SIG-M5 treated with dmso at 0.1 percent for 504 hours (cell line): ENCODE results near the gene PSME4.
"Not testable (repeated sequence)": the region's sequence is repeated elsewhere in the genome, so short reads cannot be mapped to it uniquely, and the experiment has no call there.

Experiments
- DNase-seq: peaks from one replicate; lab custom pipeline; 2025; ENCODE audit not compliant: unreplicated experiment; lab: John Stamatoyannopoulos, UW

PSME4 gene

DNA sequence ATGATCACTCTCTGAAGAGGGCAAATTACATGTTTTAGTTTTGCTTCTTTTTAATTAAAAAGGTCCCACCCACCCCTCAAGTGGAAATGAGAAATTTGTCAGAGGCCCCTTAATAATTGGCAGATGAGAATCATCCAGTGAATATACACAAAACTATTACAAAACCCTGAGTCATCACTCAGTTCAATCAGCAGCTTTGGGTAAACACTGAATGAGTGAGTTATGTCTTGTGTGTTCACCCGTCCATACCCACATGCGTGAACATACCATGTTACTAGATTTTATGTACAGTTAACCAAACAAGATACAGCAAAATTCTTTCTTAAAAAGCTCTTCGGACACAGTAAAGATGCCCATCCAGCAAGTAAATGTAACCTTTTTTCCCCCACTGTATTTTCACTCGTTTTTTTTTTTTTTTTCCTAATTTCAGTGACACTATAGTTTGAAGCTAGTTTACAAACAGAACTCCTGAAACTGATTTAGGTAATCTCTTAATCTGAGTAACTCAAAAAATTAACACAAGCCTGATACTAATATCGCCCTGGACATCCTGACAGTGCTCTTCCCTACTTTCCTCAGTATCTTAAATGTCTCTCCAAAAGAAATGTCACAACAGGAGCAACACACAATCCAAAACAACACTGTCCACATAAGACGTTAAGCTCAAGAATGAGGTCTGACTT, 1.4 kb downstream of the PSME4 start:
- DNase-seq: peak; percentile 77

DNA sequence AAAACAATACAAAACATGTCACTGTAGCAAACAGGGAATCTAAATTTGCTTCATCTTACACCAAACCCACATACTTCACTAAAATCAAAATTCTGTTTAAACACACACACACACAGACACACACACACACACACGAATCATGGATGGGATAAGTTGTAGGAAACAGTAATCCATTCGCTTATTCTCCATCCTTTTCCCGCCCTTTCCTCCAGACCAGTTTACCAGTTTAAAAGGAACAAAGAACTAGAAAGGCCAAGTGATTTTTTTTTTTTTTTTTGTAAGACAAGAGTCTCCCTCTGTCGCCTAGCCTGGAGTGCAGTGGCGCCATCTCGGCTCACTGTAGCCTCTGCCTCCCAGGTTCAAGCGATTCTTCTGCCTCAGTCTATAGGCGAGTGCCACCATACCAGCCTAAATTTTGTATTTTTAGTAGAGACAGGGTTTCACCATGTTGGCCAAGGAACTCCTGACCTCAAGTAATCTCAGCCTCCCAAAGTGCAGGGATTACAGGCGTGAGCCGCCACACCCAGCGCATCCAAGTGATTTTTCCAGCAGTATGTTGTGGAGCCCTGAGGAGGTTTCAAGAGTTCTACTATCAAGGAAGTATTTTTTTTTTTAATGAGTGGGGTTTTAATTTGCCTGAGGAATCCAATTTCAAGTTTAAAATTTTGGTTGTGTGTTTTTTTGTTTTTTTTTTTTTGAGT, 5.7 kb downstream of the PSME4 start:
- no peak for DNase-seq

DNA sequence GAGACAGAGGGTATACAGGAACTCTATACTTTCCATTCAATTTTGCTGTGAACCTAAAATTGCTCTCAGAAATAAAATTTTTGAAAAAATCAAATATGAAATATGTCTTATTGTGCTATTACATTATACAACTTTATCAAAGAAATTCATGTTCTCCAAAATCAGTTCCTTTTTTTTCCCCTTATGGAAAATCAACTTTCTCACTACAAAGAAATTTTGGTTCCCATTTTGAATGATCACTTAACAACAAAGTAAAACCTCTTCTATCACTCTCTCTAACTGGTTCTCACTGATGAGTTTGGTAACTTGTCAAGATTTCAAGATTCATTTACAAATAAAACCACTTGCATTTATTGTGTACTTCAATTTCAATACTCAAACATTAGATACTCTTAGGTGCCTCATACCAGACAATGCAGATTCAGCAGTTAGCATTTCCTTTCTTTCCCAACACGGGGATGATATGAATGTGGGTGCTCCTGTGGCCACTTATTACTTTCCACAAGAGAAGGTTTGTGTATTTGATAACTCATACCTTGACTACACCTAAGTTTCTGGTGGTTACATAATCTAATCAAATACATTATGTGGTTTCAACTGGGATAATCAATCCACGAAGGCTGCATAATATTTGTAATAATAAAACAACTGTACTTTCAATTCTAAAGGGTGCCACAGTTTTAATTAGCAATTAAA, 6.4 kb downstream of the PSME4 start:
- DNase-seq: no peak

DNA sequence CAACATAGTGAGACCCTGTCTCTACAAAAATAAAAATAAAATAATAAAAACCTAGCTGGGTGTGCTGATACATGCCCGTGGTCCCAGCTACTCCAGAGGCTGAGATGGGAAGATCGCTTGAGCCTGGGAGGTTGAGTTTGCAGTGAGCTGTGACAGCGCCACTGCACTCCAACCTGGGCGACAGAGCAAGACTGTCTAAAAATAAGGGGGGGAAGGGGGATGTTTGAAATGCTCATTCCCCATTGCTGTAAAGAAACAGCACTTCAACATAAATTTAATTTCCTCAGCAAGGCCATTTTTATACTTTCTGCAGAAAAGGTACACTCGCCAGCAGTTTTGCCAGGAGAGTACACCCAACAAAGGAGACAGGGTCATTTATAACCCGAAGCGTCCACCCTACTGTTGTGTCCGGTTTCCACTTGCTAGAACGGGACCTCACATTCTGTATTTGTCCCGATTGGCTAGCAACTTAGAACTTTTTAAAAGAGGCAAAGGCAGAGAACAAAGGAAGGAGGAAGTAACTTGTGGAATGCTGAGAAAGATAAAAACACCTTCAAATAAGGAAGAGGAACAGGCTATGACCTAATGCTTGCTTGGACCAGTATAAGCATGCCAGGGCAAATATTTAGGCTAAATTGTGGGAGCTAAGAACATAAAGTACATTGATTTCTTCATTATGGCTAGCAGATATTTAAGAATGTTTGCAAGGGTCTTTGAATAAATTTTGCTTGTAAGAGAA, 9.1 kb downstream of the PSME4 start:
- DNase-seq: not testable (repeated sequence)

DNA sequence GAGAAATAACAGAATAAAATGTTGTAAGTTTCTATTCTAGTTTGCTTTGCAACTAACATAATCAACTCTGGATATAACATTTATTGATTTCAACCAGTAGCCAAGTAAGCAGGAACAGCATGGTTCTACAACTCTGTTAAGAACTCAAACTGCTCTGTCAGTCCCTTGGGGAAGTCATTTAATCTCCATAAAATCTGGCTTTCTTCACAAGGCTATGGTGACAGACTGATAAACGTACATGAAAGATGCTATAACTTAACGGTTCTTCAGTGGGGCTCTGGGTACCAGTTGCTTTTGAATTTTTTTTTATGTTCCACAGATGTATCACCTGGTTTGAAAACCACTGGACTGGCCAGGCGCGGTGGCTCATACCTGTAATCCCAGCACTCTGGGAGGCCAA, 10.3 kb downstream of the PSME4 start:
- no peak for DNase-seq

DNA sequence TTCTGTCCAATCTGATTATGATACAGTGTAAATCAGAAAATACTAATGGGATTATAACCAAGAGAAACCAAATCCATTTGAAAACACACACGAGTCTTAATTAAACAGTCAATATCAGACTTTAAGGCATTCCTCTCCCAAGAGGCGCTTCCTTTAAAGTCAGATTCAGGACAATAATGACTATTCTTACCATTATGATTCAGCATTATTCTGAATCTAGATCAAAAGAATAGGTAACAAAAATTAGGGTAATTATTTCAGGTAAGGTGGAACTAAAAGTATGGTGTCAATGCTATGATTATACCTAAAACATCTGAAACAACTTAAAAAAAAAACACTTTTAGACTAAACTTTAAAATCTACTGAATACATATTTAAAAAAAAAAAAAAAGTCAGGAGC, 12.3 kb downstream of the PSME4 start:
- DNase-seq: no peak

DNA sequence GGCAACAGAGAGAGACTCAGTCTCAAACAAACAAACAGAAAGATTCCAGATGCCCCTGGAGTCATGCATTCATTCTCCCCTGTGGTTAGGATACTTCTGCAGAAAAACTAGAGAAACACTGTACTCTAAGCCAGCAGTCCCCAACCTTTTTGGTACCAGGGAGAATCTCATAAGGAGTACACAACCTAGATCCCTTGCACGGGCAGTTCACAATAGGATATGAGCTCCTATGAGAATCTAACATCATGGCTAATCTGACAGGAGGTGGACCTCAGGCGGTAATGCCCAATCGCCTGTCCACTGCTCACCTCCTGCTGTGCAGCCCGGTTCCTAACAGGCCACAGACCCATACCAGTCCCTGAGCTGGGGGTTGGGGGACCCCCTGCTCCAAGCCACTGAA, 18.3 kb downstream of the PSME4 start:
- no peak for DNase-seq

DNA sequence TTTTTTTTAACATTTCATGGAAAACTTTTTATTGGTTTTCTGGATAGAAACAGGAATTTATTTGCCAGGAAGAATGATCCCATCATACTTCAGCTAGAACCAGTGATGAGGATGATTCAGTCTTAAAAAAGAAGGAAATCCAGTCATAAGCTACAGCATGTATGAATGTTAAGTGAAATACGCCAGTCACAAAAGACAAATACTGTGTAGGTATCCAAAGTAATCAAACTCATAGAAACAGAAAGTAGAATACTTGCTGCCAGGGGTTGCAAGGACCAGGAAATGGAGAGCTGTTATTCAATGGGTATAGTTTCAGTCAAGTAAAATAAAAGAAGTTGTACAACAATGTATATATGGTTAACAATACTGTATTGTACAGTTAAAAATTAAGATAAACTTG, 21.3 kb downstream of the PSME4 start:
- no peak for DNase-seq

DNA sequence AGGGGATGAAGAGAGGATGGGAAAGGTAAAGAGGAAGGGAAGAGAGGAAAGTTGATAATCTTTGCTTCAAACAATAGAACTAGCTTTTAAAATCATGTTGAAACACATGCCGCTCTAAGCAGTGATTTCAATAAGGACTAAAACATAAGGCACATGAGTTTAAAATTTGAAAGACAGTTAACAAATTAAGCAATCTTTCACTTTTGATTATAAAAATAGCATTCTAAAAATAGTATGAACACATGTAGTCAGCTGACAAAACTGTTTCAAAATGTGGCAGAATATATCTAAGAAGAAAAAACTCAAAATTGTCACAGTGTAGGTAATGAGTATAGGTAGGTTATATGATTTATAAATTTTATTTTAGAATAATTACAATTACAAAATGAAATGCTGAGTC, 25.3 kb downstream of the PSME4 start:
- no peak for DNase-seq

DNA sequence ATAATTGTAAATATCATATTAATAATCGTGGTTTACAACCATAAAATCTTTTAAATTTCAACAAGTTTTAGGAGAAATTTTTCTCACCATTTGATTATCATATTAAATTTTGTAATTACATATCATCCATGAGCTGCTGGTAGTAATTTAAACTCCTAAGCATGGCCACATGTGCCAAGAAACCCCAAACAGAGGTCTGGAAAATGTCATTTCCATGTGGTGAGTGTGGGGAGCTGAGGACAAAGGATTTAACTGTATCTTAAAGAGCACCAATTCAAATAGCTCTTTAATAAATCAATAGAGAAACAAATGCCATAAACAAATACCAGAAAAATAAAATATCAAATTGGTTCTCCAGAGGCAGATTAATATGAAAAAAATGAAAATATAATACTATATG, 26.3 kb downstream of the PSME4 start:
- no peak for DNase-seq

DNA sequence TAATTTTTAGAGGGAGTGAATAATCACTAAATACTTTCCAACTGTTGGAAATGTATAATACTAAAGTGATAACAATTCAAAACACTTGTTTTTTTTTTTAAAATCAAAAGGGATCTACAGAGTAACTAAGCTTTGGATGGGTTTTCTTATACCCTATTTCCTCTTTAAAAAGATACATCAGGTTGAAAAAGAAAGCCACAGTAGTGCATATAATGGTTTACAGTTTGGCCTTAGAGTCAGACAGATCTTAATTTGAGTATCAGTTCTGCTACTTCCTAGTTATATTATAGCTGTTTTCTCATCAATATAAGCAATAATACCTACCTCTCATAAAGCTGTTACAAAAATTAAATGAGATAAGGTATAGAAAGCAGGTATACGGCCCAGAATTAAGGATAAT, 28.5 kb downstream of the PSME4 start:
- DNase-seq: no peak

DNA sequence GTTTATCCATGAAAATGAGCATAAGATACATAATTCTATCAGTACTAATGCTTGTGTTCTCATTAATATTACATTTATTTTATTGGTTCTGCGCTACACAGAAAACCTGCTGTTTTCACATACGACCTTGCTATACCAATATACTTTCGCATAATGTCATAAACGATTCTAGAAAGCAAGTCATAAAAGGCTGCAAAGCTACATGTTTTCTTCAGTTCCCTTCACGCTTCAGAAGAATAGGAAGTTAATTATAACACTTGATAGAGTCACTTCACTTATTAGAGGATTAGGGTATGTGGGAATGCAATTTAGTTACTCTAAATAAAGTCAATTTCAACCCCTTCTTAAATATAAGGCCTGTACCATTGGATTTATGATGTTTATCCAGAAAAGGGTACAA, 29.0 kb downstream of the PSME4 start:
- no peak for DNase-seq

DNA sequence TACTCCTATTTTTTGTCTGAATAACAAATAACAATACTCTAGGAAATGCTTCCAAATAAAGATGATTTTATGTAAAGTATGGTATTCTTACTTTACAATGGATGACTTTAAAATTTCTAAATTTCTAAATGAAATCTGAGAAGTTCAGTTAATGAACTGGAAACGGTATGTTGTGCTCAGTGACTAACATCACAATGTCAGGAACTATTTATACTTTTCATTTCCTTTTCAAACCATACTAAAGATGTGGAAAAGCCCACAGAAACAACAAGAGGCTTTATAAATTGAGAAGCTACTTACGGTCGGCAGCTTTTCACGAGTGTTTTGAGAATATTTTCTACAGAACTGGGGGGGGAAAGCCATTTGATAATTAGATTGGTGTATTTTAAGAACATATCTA, 31.1 kb downstream of the PSME4 start:
- DNase-seq: no peak

DNA sequence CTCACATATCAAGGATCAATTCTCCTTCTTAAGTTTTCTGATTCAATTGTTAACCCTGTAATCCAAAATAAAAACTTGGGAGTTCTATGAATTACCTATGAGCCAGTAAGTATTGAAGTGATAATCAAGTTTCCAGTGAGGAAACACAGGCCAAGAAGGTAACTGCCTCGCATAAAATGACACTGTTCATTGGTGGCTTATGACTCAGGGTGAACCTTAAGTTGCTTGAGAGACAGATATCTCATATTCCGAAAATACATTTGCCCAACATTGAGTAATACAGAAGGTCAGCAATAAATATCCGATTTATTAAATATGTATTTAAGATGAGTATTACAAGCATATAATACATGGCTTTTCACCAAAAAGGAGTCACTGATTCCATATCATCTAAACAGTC, 31.9 kb downstream of the PSME4 start:
- DNase-seq: no peak

DNA sequence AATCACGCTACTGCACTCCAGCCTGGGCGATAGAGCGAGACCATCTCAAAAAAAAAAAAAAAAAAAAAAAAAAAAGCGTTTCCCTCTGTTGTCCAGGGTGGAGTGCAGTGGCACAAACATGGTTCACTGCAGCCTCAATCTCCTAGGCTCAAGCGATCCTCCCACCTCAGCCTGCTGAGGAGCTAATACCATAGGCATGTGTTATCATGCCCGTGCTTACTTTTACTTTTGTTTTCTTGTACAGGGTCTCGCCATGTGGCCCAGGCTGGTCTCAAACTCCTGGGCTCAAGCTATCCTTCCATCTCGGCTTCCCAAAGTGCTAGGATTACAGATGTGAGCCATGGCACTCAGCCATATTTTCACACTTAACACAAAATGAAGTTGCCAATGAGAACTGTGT, 37.5 kb downstream of the PSME4 start:
- no peak for DNase-seq

DNA sequence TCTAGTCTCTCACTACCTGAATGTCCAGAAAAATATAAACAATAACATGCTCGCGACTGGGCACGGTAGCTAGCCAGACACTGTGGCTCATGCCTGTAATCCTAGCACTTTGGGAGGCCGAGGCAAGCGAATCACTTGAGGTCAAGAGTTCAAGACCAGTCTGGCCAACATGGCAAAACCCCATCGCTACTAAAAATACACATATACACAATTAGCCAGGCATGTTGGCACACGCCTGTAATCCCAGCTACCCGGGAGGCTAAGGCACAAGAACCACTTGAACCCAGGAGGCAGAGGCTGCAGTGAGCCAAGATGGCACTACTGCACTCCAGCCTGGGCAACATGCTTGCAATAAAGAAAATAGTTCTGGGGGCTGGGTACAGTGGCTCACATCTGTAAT, 44.5 kb downstream of the PSME4 start:
- DNase-seq: not testable (repeated sequence)

DNA sequence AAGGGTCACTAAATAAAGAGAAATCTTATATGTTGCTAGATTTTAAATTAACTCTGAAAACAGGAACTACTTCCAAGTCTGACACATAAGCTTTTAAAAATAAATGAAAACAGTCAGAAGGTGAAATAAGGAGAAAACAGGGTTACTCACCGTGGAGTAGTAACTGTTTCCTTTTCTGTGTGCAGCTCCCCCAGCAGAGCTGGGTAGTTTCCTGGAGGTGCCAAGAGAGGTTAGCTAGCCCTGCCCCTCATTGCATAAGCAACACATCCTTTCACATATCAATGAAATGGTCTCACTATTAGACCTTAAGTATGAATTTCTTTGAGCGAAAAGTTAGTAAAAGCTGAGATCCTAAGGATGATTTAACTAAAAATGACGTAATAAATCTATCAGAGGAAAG, 57.1 kb downstream of the PSME4 start:
- DNase-seq: peak; percentile 55

DNA sequence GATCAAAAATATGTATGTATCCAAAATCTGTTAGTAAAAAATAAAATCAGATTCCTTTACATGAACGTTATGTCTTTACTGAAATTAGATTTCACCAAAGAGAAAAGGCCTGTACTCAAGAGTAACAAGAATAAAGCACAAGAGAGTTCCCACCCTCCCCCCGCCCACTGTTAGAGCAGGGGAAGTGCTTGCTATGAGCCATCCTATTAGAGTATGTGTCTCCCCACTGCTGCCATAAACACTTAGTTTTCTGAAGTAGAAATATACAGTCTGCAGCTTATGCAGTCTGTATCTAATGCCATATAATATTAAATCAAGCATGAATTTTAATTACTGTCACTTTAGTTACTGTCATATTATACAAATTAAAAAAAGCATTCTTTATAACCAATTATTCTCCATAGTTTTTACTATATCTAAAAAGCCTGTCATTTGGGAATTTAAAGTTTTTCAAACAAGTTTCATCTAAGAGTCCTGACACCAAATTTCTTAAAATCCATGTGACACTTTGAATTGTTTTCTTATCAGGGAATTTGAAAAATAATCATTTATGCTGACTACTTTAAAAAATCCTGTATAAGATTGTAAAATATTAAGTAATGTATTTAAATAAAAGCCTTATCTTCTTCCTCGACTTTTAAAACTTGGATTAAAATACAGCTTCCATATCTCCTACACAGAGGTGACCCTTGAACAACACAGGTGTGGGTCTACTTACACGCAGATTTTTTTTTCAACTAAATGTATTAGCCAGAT, 59.2 kb downstream of the PSME4 start:
- DNase-seq: no peak

DNA sequence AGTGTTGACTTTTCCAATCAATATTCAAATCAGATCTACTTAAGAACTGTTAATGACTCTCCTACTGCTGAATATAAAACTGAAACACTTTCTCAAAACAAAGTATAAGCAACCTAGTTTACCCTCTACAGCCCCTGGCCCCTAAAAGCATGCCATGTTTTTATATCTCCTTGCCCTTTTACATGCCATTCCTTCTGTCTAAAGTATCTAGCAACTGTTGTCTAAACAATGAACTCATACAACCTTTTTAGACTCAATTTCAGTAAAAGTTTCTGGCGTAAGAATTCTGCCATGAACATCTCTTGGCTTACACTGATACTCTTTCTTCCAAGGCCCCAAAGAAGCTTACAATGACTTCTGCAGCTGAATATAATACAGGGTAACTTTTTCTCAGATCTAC, 63.2 kb downstream of the PSME4 start:
- no peak for DNase-seq

DNA sequence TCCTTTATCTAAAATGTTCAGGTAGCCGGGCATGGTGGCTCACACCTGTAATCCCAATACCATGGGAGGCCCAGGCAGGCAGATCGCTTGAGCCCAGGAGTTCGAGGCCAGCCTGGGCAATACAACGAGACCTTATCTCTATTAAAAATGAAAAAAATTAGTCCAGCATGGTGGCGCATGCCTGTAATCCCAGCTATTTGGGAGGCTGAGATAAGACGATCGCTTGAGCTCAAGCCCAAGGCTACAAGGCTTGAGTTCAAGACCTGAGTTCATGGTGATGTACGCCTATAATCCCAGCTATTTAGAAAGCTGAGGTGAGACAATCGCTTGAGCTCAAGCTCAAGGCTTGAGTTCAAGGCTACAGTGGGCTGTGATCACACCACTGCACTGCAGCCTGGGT, 65.4 kb downstream of the PSME4 start:
- no peak for DNase-seq

DNA sequence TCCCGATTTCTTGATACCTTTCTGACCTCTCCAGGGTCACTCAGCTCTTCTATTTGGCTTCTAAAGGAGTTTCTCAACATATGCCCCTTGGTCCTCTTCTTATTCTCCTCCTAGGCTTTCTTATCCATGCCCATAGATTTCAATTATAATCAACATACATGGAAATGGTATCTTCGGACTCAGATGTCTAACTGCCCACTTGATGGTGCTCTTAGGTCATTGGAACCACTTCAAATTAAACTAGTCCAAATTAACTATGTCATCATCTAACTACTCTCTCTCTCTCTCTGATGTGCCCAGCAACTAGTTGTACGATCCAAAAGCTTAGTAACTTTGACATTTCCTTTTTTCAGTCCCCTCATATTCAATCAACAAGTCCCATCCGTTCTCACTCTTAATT, 67.8 kb downstream of the PSME4 start:
- DNase-seq: no peak
